Measurements from ENCODE around the gene VGLL1.

DNA sequence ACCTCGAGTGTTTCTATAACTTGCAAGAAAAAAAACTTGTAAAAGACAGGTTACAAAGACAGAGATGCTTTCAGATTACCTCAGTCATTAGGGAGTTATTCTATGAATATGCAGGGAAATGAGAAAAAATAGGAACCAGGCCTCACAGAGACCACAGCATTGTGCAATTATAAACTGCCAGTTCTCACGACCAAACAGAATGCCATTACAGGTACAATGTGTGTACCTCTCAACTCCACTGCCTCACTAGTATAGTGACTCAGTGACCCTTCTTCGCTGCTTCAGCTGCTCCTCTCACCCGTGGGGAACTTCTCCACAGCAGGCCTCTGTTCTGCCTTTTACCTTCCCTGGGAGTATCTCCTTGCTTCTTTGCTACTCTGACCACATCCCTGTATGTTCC is 37.0 kb upstream of the VGLL1 start:
- TF ChIP-seq, protein P1, sequence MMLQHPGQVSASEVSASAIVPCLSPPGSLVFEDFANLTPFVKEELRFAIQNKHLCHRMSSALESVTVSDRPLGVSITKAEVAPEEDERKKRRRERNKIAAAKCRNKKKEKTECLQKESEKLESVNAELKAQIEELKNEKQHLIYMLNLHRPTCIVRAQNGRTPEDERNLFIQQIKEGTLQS (IDR thresholded peaks at IDR 0.05), result no peak
- TF ChIP-seq, protein P2, sequence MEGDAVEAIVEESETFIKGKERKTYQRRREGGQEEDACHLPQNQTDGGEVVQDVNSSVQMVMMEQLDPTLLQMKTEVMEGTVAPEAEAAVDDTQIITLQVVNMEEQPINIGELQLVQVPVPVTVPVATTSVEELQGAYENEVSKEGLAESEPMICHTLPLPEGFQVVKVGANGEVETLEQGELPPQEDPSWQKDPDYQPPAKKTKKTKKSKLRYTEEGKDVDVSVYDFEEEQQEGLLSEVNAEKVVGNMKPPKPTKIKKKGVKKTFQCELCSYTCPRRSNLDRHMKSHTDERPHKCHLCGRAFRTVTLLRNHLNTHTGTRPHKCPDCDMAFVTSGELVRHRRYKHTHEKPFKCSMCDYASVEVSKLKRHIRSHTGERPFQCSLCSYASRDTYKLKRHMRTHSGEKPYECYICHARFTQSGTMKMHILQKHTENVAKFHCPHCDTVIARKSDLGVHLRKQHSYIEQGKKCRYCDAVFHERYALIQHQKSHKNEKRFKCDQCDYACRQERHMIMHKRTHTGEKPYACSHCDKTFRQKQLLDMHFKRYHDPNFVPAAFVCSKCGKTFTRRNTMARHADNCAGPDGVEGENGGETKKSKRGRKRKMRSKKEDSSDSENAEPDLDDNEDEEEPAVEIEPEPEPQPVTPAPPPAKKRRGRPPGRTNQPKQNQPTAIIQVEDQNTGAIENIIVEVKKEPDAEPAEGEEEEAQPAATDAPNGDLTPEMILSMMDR (IDR thresholded peaks at IDR 0.05 in 2 of 3, conservative IDR thresholded peaks at IDR 0.05 in 1 of 3; ENCODE audit: borderline replicate concordance in 1 of 3, insufficient read depth in 1 of 3, low read depth in 2 of 3, low read length in 2 of 3), result no peak
- TF ChIP-seq EGR1 (IDR thresholded peaks at IDR 0.05; ENCODE audit: low read depth) (no peak), ZFX (IDR thresholded peaks at IDR 0.05) (no peak), ELF1 (IDR thresholded peaks at IDR 0.05; ENCODE audit: borderline replicate concordance, low read depth) (no peak), RAD21 (IDR thresholded peaks at IDR 0.05; ENCODE audit: low read depth) (no peak), POLR2A (IDR thresholded peaks at IDR 0.05; ENCODE audit: borderline replicate concordance, extremely low read depth, insufficient read depth, insufficient read length) (no peak), EZH2 (IDR thresholded peaks at IDR 0.05) (no peak)
- TF ChIP-seq, protein P3, sequence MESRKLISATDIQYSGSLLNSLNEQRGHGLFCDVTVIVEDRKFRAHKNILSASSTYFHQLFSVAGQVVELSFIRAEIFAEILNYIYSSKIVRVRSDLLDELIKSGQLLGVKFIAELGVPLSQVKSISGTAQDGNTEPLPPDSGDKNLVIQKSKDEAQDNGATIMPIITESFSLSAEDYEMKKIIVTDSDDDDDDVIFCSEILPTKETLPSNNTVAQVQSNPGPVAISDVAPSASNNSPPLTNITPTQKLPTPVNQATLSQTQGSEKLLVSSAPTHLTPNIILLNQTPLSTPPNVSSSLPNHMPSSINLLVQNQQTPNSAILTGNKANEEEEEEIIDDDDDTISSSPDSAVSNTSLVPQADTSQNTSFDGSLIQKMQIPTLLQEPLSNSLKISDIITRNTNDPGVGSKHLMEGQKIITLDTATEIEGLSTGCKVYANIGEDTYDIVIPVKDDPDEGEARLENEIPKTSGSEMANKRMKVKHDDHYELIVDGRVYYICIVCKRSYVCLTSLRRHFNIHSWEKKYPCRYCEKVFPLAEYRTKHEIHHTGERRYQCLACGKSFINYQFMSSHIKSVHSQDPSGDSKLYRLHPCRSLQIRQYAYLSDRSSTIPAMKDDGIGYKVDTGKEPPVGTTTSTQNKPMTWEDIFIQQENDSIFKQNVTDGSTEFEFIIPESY (IDR thresholded peaks at IDR 0.05; ENCODE audit: extremely low read depth, insufficient replicate concordance, low read length), result no peak
- TF ChIP-seq, protein P4, sequence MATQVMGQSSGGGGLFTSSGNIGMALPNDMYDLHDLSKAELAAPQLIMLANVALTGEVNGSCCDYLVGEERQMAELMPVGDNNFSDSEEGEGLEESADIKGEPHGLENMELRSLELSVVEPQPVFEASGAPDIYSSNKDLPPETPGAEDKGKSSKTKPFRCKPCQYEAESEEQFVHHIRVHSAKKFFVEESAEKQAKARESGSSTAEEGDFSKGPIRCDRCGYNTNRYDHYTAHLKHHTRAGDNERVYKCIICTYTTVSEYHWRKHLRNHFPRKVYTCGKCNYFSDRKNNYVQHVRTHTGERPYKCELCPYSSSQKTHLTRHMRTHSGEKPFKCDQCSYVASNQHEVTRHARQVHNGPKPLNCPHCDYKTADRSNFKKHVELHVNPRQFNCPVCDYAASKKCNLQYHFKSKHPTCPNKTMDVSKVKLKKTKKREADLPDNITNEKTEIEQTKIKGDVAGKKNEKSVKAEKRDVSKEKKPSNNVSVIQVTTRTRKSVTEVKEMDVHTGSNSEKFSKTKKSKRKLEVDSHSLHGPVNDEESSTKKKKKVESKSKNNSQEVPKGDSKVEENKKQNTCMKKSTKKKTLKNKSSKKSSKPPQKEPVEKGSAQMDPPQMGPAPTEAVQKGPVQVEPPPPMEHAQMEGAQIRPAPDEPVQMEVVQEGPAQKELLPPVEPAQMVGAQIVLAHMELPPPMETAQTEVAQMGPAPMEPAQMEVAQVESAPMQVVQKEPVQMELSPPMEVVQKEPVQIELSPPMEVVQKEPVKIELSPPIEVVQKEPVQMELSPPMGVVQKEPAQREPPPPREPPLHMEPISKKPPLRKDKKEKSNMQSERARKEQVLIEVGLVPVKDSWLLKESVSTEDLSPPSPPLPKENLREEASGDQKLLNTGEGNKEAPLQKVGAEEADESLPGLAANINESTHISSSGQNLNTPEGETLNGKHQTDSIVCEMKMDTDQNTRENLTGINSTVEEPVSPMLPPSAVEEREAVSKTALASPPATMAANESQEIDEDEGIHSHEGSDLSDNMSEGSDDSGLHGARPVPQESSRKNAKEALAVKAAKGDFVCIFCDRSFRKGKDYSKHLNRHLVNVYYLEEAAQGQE (IDR thresholded peaks at IDR 0.05; ENCODE audit: low read depth), result no peak
